ENCODE measurements around the gene SURF2. TPM values are rescaled to one million over a fixed set of nuclear protein-coding genes. Genes with fewer than 3 reads are reported as not detected.

The SURF2 gene
- total RNA-seq, 4 donors from 2014 or later, result 3.7 to 21.4 (median 17.9) TPM

- Histone ChIP-seq H3K36me3 (peaks cover 0 to 14% (median 6%) of the 10 kb centered on the region in 4 donors), H3K4me3 (no peak overlapping the region), H3K4me1 (peaks cover 37 to 78% (median 68%) of the 10 kb centered on the region in 4 donors), H3K9me3 (no peaks in the 10 kb centered on the region), H3K27ac (peak overlapping the region in 3 of 4 donors; percentile 19 to 69 (median 28)), H3K27me3 (no peaks in the 10 kb centered on the region)
- DNase-seq, result no peak
- intact Hi-C loops (cut with DNase I; ENCODE audit: low total_unique reads) (no loop called here), in situ Hi-C loops (cut with MboI; ENCODE audit: low pct_ligation_motif_present in 1 of 4, low pct_unique_long_range_greater_than_20kb in 1 of 4, low sequenced_read_pairs in 3 of 4) (no loop called here)
- WGBS, 2 donors (ENCODE audit: low coverage in 1 of 2), result 71% methylated on average over 9 of the region's 9 CpGs; no CpG with 5 or more reads in 1 of the 2 donors
- TF ChIP-seq CTCF (IDR thresholded peaks at IDR 0.05), result no peak
These were observed 14.3 kb downstream of the SURF2 start for GRCh38 chr9:133370685-133371084.

GRCh38 chr9:133371261-133371711 lies 14.9 kb downstream of the SURF2 start:
- Histone ChIP-seq H3K4me3 (no peak overlapping the region), H3K9me3 (no peaks in the 10 kb centered on the region), H3K4me1 (peaks cover 37 to 78% (median 68%) of the 10 kb centered on the region in 4 donors), H3K27me3 (no peaks in the 10 kb centered on the region), H3K27ac (peak overlapping the region; percentile 14 to 69 (median 24)), H3K36me3 (peaks cover 0 to 8% (median 3%) of the 10 kb centered on the region in 4 donors)
- intact Hi-C loops (cut with DNase I; ENCODE audit: low total_unique reads), result no loop called here
- DNase-seq, result no peak
- in situ Hi-C loops (cut with MboI; ENCODE audit: low pct_ligation_motif_present in 1 of 4, low pct_unique_long_range_greater_than_20kb in 1 of 4, low sequenced_read_pairs in 3 of 4), result no loop called here
- no peak for TF ChIP-seq EP300 (IDR thresholded peaks at IDR 0.05; ENCODE audit: low read depth)
- TF ChIP-seq CTCF (IDR thresholded peaks at IDR 0.05), result no peak
- TF ChIP-seq POLR2A (IDR thresholded peaks at IDR 0.05), result no peak
- WGBS, 2 donors (ENCODE audit: low coverage in 1 of 2), result 67% methylated on average over 12 of the region's 12 CpGs; no CpG with 5 or more reads in 1 of the 2 donors

GRCh38 chr9:133372144-133372543 lies 15.8 kb downstream of the SURF2 start:
- intact Hi-C loops (cut with DNase I; ENCODE audit: low total_unique reads), result no loop called here
- Histone ChIP-seq H3K27ac (peak overlapping the region; percentile 14 to 69 (median 24)), H3K9me3 (no peaks in the 10 kb centered on the region), H3K36me3 (no peaks in the 10 kb centered on the region), H3K4me1 (peaks cover 41 to 83% (median 72%) of the 10 kb centered on the region in 4 donors), H3K4me3 (no peak overlapping the region), H3K27me3 (no peaks in the 10 kb centered on the region)
- TF ChIP-seq EP300 (IDR thresholded peaks at IDR 0.05; ENCODE audit: low read depth) (no peak), CTCF (IDR thresholded peaks at IDR 0.05) (no peak), POLR2A (IDR thresholded peaks at IDR 0.05) (no peak), POLR2AphosphoS5 (IDR thresholded peaks at IDR 0.05) (no peak)
- no peak for DNase-seq
- in situ Hi-C loops (cut with MboI; ENCODE audit: low pct_ligation_motif_present in 1 of 4, low pct_unique_long_range_greater_than_20kb in 1 of 4, low sequenced_read_pairs in 3 of 4), result no loop called here
- WGBS, 2 donors (ENCODE audit: low coverage in 1 of 2), result 59% methylated on average over 7 of the region's 7 CpGs; no CpG with 5 or more reads in 1 of the 2 donors

GRCh38 chr9:133374612-133375115 lies 18.3 kb downstream of the SURF2 start:
- no peaks in the 10 kb centered on the region for H3K27me3 ChIP-seq
- peaks cover 25 to 58% (median 49%) of the 10 kb centered on the region in 4 donors for H3K4me1 ChIP-seq
- H3K27ac ChIP-seq, result peak overlapping the region; percentile 97 to 100 (median 98)
- peak overlapping the region; percentile 66 to 100 (median 92) for H3K4me3 ChIP-seq
- intact Hi-C loops (cut with DNase I; ENCODE audit: low total_unique reads), result no loop called here
- 13 to 24% methylated on average over 6 to 12 of the region's 12 CpGs for WGBS, 2 donors (ENCODE audit: low coverage in 1 of 2)
- H3K36me3 ChIP-seq, result no peaks in the 10 kb centered on the region
- TF ChIP-seq CTCF (IDR thresholded peaks at IDR 0.05) (no peak), EP300 (IDR thresholded peaks at IDR 0.05; ENCODE audit: low read depth) (no peak), POLR2A (IDR thresholded peaks at IDR 0.05) (no peak), POLR2AphosphoS5 (IDR thresholded peaks at IDR 0.05) (no peak)
- H3K9me3 ChIP-seq, result no peaks in the 10 kb centered on the region
- in situ Hi-C loops (cut with MboI; ENCODE audit: low pct_ligation_motif_present in 1 of 4, low pct_unique_long_range_greater_than_20kb in 1 of 4, low sequenced_read_pairs in 3 of 4), result no loop called here
- DNase-seq, result no peak
